CD4-positive, alpha-beta T cell treated with Interleukin-4 for 4 hours (primary cell): ENCODE results near the gene PKIG.
A peak's percentile ranks its signal among the peaks of the same experiment; 100 is the strongest.

Experiments used
- DNase-seq: peaks from one replicate; pipeline ENCODE4 v3.0.0-alpha.2; 2020

The PKIG gene

GRCh38 chr20:44597516-44597915, 15.1 kb downstream of the PKIG start:
- no peak for DNase-seq

DNA sequence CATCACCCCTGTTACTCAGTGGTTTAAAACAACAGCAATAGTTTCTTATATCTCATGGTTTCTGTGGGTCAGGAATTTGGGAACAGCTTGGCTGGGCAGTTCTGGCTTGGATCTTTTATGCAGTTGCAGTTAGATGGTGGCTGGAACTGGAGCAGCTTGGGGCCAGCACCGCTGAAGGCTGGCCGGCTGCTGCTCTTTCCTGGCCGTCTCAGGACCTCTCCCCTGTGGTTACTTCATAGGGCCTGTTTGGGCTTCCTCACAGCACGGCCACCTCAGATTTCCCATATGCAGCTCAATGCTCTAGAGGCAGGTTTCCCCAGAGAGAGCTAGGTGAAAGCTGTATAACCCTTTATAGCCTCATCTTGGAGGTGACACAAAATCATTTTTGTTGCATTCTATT, 15.6 kb downstream of the PKIG start:
- no peak for DNase-seq

GRCh38 chr20:44598423-44599305, 16.3 kb downstream of the PKIG start:
- DNase-seq, result no peak

- no peak for DNase-seq
Measured at GRCh38 chr20:44599715-44600114, 17.3 kb downstream of the PKIG start.

DNA sequence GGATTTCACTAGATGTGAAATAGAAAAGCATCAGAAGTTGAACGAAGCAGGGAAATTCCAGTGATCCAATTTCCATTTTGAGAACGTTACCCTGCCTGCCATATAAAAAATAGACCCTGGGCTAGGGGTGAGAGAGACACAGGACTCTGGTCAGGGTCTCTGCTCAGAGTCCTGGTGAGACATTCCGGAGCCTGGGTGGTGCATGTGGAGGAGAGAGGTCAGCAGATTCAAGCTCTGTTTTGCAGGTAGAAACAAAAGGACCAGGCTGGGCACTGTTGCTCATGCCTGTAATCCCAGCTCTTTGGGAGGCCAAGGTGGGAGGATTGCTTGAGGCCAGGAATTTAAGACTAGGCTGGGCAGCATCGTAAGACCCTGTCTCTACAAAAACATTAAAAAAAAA, 17.9 kb downstream of the PKIG start:
- no peak for DNase-seq

DNA sequence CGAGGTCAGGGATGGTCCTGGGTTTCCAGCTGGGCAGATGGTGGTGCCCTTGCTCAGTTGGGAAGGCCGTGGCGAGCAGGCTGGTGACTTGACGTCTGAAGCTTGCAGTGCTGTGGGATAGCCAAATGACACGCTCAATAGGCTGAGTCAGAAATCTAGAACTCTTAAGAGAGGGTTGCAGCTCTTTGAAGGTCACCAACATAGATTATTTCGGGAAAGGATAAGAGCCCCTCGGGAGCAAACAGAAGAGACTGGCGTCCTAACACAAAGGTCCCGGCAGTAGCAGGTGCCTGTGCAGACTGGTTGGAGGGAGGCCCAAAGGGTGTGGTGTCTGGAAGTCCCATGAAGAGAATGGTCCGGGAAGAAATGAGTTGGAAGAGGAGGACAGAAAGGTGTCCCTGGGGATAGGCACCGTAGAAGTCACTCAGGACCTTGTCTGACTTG, 18.4 kb downstream of the PKIG start:
- DNase-seq, result no peak

DNA sequence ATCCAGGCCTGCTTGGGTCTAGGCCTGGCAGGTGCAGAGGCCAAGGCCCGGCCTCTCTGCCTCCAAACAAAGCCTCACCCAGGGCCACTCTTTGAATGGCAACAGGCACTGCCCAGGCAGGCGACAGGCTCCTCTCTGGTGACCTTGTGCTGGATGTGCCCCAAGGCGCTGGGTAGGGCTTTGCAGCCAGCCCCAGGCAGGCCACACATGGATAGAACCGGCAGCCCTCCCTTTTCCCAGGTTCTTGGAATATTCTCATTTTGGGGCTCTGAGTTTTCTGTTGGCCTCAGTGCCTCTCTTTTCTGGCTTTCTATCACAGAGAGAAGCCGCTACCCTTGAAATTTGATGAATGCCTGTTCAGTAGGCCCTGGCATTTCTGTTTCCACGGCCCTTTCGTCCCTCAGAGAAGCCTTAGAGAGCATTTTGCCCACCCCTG, 18.9 kb downstream of the PKIG start:
- no peak for DNase-seq

DNA sequence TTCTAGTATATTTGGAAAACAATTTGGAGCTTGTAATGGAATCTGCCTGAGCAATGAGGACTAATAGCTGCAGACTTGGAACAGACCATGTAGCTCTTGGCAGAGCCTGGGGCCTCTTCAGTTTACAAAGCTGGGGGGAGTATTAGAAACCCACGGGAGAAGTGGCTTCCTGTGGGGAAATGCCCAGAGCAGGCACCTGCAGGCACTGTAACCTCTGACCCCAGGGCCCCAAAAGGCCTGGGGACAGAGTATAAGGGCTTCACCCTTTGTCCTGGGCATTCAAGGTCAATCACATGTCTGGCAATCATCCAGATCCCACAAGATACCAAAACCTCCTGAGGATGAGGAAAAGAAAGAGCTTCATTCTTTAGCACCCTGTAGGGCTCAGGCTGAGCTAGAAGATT, 19.4 kb downstream of the PKIG start:
- DNase-seq, result no peak

DNA sequence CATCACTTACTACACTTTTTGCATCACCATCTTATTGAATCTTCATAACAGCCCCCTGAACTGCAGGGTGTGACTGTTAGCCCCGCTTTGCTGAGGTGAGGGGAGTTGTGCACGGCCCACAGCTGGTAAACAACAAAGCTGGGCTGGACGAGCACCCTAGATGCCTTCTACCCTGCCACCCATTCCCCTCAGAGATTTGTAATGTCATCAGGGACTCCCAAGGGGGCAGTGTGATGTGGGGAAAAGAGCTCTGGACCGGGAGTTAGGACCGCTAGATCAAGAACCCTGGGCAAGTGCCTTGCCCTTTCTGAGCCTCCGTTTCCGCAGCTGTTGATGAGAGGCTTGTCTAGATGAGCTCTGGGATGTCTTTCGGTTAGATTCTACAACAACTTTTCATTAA, 20.9 kb downstream of the PKIG start:
- no peak for DNase-seq

DNA sequence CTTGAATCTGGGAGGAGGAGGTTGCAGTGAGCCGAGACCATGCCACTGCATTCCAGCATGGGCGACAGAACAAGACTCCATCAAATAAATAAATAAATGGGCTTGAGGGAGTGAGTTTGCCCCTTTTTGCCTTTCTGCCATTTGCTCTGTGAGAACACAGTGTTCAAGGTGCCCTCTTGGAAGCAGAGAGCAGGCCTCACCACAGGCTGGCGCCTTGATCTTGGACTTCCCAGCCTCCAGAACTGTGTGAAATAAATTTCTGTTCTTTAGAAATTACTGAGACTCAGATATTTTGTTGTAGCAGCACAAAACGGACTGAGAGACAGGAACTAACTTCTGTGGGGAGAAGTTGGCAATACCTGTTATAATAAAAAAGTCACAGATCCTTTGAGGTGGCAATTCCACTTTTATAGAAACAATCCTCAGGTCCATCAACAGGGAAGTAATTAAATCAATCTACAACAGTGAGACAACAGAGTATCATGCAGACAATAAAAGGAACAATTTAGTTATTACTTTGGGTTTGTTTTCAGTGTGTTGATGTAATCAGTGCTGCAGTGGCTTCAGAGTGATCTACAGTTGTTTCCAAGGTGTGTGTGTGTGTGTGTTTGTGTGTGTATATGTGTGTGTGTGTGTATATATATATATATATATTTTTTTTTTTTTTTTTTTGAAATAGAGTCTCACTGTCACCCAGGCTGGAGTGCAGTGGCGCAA, 24.5 kb downstream of the PKIG start:
- DNase-seq, result no peak

DNA sequence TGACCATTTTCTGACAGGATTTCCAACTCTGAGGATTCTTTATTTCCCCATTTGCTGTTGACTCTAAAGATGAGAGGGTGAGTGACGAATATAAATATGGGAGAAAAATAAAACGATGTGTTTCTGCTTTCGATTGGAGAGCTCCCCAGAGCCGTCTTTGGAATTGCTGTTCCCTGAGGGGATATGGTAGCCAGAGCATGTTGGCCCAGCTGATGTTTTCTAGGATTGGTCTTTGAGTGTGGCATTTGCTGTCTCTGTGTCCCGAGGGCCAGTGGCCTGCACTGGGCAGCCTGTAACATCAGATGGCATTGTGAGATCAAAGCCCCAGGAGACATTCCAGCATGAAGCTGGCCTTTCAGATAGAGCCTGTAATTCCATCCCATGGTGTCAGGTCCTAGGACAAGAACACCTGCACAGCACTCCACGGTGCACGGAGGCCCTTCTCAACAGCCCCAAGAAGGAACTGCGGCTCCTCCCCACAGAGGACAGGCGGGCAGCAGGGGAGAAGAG, 26.7 kb downstream of the PKIG start:
- DNase-seq, result no peak

GRCh38 chr20:44609516-44610312, 27.3 kb downstream of the PKIG start:
- peak; percentile 76 for DNase-seq

GRCh38 chr20:44610313-44610962, 28.1 kb downstream of the PKIG start:
- DNase-seq, result peak; percentile 58

GRCh38 chr20:44613575-44613974, 31.2 kb downstream of the PKIG start:
- DNase-seq, result no peak

DNA sequence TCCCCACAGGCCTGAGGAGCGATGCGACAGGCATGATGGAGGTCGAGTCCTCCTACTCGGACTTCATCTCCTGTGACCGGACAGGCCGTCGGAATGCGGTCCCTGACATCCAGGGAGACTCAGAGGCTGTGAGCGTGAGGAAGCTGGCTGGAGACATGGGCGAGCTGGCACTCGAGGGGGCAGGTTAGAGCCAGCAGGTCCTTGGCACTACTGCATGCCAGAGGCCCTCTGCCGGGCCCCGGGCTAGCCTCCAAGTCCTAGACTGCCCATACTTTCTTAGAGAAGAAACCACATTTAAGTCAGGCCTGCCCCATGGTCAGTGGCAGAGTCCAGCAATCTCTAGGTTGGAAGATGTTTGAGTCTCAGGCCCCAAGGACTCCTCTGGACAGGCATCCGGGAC, 32.1 kb downstream of the PKIG start:
- no peak for DNase-seq

GRCh38 chr20:44615169-44615791, 32.9 kb downstream of the PKIG start:
- no peak for DNase-seq

DNA sequence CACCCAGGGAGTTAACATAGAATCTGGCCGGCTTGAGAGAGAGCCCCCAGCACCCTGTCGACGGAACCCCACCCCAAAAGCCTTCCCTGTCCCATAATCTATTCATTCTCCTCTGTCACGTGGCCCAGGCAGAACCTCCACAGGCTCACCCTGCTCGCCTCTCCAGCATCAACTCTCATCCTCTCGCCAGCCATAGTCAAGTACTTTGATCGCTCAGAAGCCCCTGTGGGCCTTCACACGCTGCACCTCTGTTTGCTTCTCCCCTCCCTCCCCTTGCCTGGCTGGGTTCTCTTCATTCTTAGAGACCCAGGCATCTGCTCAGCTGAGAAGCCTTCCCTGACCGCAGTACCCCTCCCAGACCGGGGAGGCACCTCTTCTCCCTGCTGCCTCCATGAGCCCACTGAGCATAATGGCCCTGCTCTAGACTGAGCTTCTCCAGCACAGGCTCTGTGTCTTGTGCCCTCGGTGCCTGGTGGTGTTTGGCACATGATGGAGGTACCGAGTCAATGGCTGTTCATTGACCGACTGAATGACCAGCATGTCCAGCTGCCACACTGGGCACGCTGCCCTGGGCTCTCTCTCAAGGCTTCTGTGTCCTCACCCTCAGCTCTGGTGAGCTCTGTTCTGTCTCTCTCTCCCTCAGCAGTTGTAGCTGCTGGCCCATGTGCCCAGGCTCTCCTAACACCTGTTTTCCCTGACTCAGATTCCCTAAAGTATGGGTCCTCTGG, 33.7 kb downstream of the PKIG start:
- DNase-seq, result no peak

DNA sequence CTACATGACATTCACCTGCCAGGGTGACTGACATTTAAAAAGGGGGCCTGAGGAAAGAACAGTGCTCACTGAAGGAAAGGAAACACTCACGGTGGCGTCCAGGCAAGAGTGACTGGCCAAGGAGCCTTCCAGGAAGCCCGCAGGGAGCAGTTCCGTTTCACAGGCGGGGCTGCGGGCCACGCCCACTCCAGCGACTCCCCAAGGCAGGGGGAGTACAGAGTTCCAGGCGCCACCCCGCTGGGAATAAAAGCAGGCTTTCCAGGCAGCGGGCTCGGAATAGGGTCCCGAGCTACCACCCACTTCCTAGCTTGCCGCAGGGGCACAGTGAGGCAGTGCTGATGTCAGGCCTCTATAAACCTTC, 34.2 kb downstream of the PKIG start:
- no peak for DNase-seq

- peak; percentile 32 for DNase-seq
Measured at GRCh38 chr20:44618318-44618731, 35.9 kb downstream of the PKIG start.

- DNase-seq, result no peak
Measured at GRCh38 chr20:44619294-44619693, 36.9 kb downstream of the PKIG start.

DNA sequence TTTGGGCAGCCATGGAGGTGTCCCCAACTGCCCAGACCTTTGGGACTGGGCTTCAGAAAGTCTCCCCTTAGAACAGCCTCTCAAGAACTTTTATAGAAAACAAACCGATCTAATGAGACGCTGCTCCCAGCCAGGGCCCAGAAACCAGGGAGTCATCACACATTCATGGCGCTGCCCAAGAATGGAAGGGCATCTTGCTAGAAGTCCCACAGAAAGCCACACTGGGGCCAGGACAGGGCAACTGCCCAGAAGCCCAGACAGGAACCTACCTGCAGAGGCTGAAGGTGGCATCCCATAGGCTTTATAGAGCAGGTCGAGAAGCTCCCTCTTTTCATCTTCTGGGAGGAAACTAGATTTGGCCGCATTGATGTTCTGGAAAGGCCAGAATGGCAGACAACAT, 37.7 kb downstream of the PKIG start:
- DNase-seq, result no peak

GRCh38 chr20:44621325-44621724, 38.9 kb downstream of the PKIG start:
- no peak for DNase-seq
